Superior temporal gyrus (tissue), 1 donor: ENCODE data around the gene LCN10.
"Not testable (repeated sequence)": the region's sequence is repeated elsewhere in the genome, so short reads cannot be mapped to it uniquely, and the experiment has no call there.

Experiments
- DNase-seq: peaks from one replicate; pipeline ENCODE4 v3.0.0-alpha.2; 2016; ENCODE audit errors: extremely low spot score

LCN10 gene

GRCh38 chr9:136771907-136772415, 29.2 kb upstream of the LCN10 start:
- no peak for DNase-seq

GRCh38 chr9:136769710-136770191, 27.0 kb upstream of the LCN10 start:
- DNase-seq = no peak

- DNase-seq = peak; percentile 59
Measured at GRCh38 chr9:136766410-136767120, 23.8 kb upstream of the LCN10 start.

- not testable (repeated sequence) for DNase-seq
Measured at GRCh38 chr9:136765745-136766409, 23.1 kb upstream of the LCN10 start.

- DNase-seq = no peak
Measured at GRCh38 chr9:136765041-136765440, 22.3 kb upstream of the LCN10 start.

GRCh38 chr9:136764301-136764891, 21.7 kb upstream of the LCN10 start, which contains the start of gene LCN15:
LCN15 (minus strand) TSS chr9:136764518; CDS start chr9:136764488, 30 bp downstream.
- no peak for DNase-seq

- no peak for DNase-seq
Measured at GRCh38 chr9:136763649-136764035, 20.9 kb upstream of the LCN10 start.

- no peak for DNase-seq
Measured at GRCh38 chr9:136762915-136763648, 20.3 kb upstream of the LCN10 start.

GRCh38 chr9:136762221-136762691, 19.5 kb upstream of the LCN10 start:
- DNase-seq = no peak

GRCh38 chr9:136761545-136761981, 18.8 kb upstream of the LCN10 start:
- DNase-seq = no peak

- DNase-seq = peak; percentile 73
Measured at GRCh38 chr9:136760834-136761544, 18.2 kb upstream of the LCN10 start.

- no peak for DNase-seq
Measured at GRCh38 chr9:136760424-136760823, 17.7 kb upstream of the LCN10 start.

GRCh38 chr9:136759436-136760325, 16.9 kb upstream of the LCN10 start:
- DNase-seq = no peak

- no peak for DNase-seq
Measured at GRCh38 chr9:136759001-136759400, 16.3 kb upstream of the LCN10 start.

GRCh38 chr9:136757751-136758140, 15.0 kb upstream of the LCN10 start:
- no peak for DNase-seq

- no peak for DNase-seq
Measured at GRCh38 chr9:136757328-136757727, 14.6 kb upstream of the LCN10 start.

- DNase-seq = no peak
Measured at GRCh38 chr9:136756836-136757235, 14.1 kb upstream of the LCN10 start.

- DNase-seq = no peak
Measured at GRCh38 chr9:136756134-136756438, 13.3 kb upstream of the LCN10 start.

GRCh38 chr9:136755302-136756133, 12.8 kb upstream of the LCN10 start:
- DNase-seq = not testable (repeated sequence)
